Measurements from ENCODE around the gene TIRAP. TPM values are rescaled to one million over a fixed set of nuclear protein-coding genes. Genes with fewer than 3 reads are reported as not detected.

TIRAP gene
- total RNA-seq, 4 donors from 2014 or later = 3.9 to 8.8 (median 7.3) TPM

- peaks cover 0 to 48% (median 4%) of the 10 kb centered on the region in 3 donors for H3K36me3 ChIP-seq
- no peaks in the 10 kb centered on the region for H3K27me3 ChIP-seq
- no peak for TF ChIP-seq POLR2A (IDR thresholded peaks at IDR 0.05)
- no peak for TF ChIP-seq CTCF (IDR thresholded peaks at IDR 0.05)
These were observed 50.2 kb downstream of the TIRAP start for GRCh38 chr11:126333142-126333541.

GRCh38 chr11:126334659-126335462 is 52.0 kb downstream of the TIRAP start:
- intact Hi-C loops (cut with DNase I) = no loop called here
- Histone ChIP-seq H3K9me3 (no peaks in the 10 kb centered on the region), H3K27ac (no peak overlapping the region), H3K27me3 (no peaks in the 10 kb centered on the region), H3K4me3 (no peak overlapping the region), H3K4me1 (peaks cover 10 to 42% (median 23%) of the 10 kb centered on the region in 3 donors), H3K36me3 (peaks cover 0 to 64% (median 4%) of the 10 kb centered on the region in 3 donors)
- 77 to 93% methylated on average over 6 of the region's 6 CpGs for WGBS, 2 donors
- TF ChIP-seq CTCF (IDR thresholded peaks at IDR 0.05) (no peak), POLR2A (IDR thresholded peaks at IDR 0.05) (no peak)
- DNase-seq = no peak

More at GRCh38 chr11:126333142-126333541, 50.2 kb downstream of the TIRAP start:
- Histone ChIP-seq H3K9me3 (no peaks in the 10 kb centered on the region), H3K4me1 (peaks cover 10 to 41% (median 22%) of the 10 kb centered on the region in 3 donors), H3K4me3 (no peak overlapping the region), H3K27ac (no peak overlapping the region)
- no peak for DNase-seq
- 84 to 95% methylated on average over 7 of the region's 7 CpGs for WGBS, 2 donors
- intact Hi-C loops (cut with DNase I) = no loop called here

- H3K27ac ChIP-seq = no peak overlapping the region
- intact Hi-C loops (cut with DNase I) = no loop called here
- H3K9me3 ChIP-seq = no peaks in the 10 kb centered on the region
- no peak overlapping the region for H3K4me3 ChIP-seq
- 89 to 90% methylated on average over 1 to 2 of the region's 5 CpGs for WGBS, 2 donors
- DNase-seq = no peak
- no peak for TF ChIP-seq POLR2A (IDR thresholded peaks at IDR 0.05)
- no peak for TF ChIP-seq CTCF (IDR thresholded peaks at IDR 0.05)
- H3K27me3 ChIP-seq = no peaks in the 10 kb centered on the region
- peaks cover 0 to 65% (median 4%) of the 10 kb centered on the region in 3 donors for H3K36me3 ChIP-seq
- H3K4me1 ChIP-seq = peaks cover 12 to 42% (median 28%) of the 10 kb centered on the region in 3 donors
These were observed 52.5 kb downstream of the TIRAP start for GRCh38 chr11:126335463-126335760.

GRCh38 chr11:126336138-126336541 is 53.2 kb downstream of the TIRAP start:
- H3K36me3 ChIP-seq = peaks cover 0 to 62% (median 4%) of the 10 kb centered on the region in 3 donors
- no peak overlapping the region for H3K4me3 ChIP-seq
- intact Hi-C loops (cut with DNase I) = no loop called here
- H3K4me1 ChIP-seq = peaks cover 15 to 46% (median 29%) of the 10 kb centered on the region in 3 donors
- TF ChIP-seq POLR2A (IDR thresholded peaks at IDR 0.05) (no peak), CTCF (IDR thresholded peaks at IDR 0.05) (no peak)
- 68 to 71% methylated on average over 7 to 8 of the region's 8 CpGs for WGBS, 2 donors
- DNase-seq = no peak
- H3K27ac ChIP-seq = no peak overlapping the region
- H3K9me3 ChIP-seq = no peaks in the 10 kb centered on the region
- no peaks in the 10 kb centered on the region for H3K27me3 ChIP-seq

- peak overlapping the region in 1 of 4 donors; percentile 12 for H3K27ac ChIP-seq
- no peak for DNase-seq
- WGBS, 2 donors = 65 to 84% methylated on average over 3 to 5 of the region's 9 CpGs
These were observed 53.8 kb downstream of the TIRAP start for GRCh38 chr11:126336671-126337101.

More at GRCh38 chr11:126336671-126337101, 53.8 kb downstream of the TIRAP start:
- H3K36me3 ChIP-seq = peaks cover 0 to 57% (median 4%) of the 10 kb centered on the region in 3 donors
- no peak for TF ChIP-seq CTCF (IDR thresholded peaks at IDR 0.05)
- TF ChIP-seq POLR2A (IDR thresholded peaks at IDR 0.05) = no peak
- peaks cover 13 to 46% (median 28%) of the 10 kb centered on the region in 3 donors for H3K4me1 ChIP-seq
- intact Hi-C loops (cut with DNase I) = no loop called here
- H3K4me3 ChIP-seq = no peak overlapping the region
- no peaks in the 10 kb centered on the region for H3K27me3 ChIP-seq
- no peaks in the 10 kb centered on the region for H3K9me3 ChIP-seq

All from esophagus squamous epithelium (tissue), 5 donors.